Neural cell (in vitro differentiated cells): ENCODE results near the gene COX10. TPM values are rescaled to one million over a fixed set of nuclear protein-coding genes. Genes with fewer than 3 reads are reported as not detected.

Source experiments
- H2AFZ ChIP-seq: fragments of 200-600, 300-800 bp; sonication (generic), shearing (Covaris generic); 2 replicates; pipeline ENCODE4 v1.6.0; 2014; ENCODE audit warnings: low read depth, mild to moderate bottlenecking, antibody characterized with exemption, low read length, moderate library complexity
- H3F3A ChIP-seq: fragments of 200-600 bp; shearing (Covaris generic); 2 replicates; pipeline ENCODE4 v1.6.1; 2016; ENCODE audit warnings: mild to moderate bottlenecking, moderate library complexity, mixed read lengths, antibody characterized with exemption, low read length; ENCODE audit not compliant: insufficient read depth, poor library complexity, severe bottlenecking
- H3K27ac ChIP-seq: fragments of 200-600, 300-800 bp; sonication (generic), shearing (Covaris generic); 2 replicates; pipeline ENCODE4 v1.5.1; 2014; ENCODE audit warnings: mild to moderate bottlenecking, low read length, moderate library complexity
- H3K27me3 ChIP-seq: fragments of 300-800, 200-600 bp; sonication (generic), shearing (Covaris generic); 2 replicates; pipeline ENCODE4 v1.6.0; 2014; ENCODE audit warnings: mild to moderate bottlenecking, low read depth, low read length, moderate library complexity; ENCODE audit not compliant: insufficient read depth
- H3K36me3 ChIP-seq: fragments of 300-800, 200-600 bp; sonication (generic), shearing (Covaris generic); 2 replicates; pipeline ENCODE4 v1.5.1; 2014; ENCODE audit warnings: mild to moderate bottlenecking, antibody characterized with exemption, low read length, moderate library complexity; ENCODE audit not compliant: insufficient read depth
- H3K4me2 ChIP-seq: fragments of 300-800, 200-600 bp; sonication (generic), shearing (Covaris generic); 2 replicates; pipeline ENCODE4 v1.6.0; 2014; ENCODE audit warnings: mild to moderate bottlenecking, low read length
- H3K4me3 ChIP-seq: fragments of 300-800, 200-600 bp; sonication (generic), shearing (Covaris generic); 2 replicates; pipeline ENCODE4 v1.5.1; 2014; ENCODE audit warnings: mild to moderate bottlenecking, low read length, moderate library complexity
- H3K79me2 ChIP-seq: fragments of 200-600 bp; shearing (Covaris generic); replicated peaks from 2 replicates; pipeline ENCODE4 v1.6.0; 2014; ENCODE audit warnings: mild to moderate bottlenecking, low read length, moderate library complexity; ENCODE audit not compliant: insufficient read depth
- H3K9ac ChIP-seq: fragments of 300-800, 200-600 bp; sonication (generic), shearing (Covaris generic); 2 replicates; pipeline ENCODE4 v1.6.1; 2016; ENCODE audit warnings: mild to moderate bottlenecking, low read length, mixed read lengths
- H3K9me2 ChIP-seq: fragments of 200-600 bp; shearing (Covaris generic); 2 replicates; pipeline ENCODE4 v1.6.1; 2016; ENCODE audit warnings: mild to moderate bottlenecking, low read length, mixed read lengths; ENCODE audit not compliant: insufficient read depth
- H3K9me3 ChIP-seq: fragments of 200-600, 300-800 bp; sonication (generic), shearing (Covaris generic); 2 replicates; pipeline ENCODE4 v1.6.1; 2016; ENCODE audit warnings: mild to moderate bottlenecking, mixed run types, low read length, moderate library complexity, mixed read lengths
- H4K20me1 ChIP-seq: fragments of 200-600 bp; shearing (Covaris generic); 2 replicates; pipeline ENCODE4 v1.6.1; 2016; ENCODE audit warnings: mild to moderate bottlenecking, mixed run types; ENCODE audit not compliant: insufficient read depth
- CTCF ChIP-seq: fragments of 450-650 bp; IDR thresholded peaks from 2 replicates; pipeline ENCODE4 v1.5.1; 2014; ENCODE audit warnings: antibody characterized with exemption, mild to moderate bottlenecking, moderate library complexity; ENCODE audit not compliant: poor library complexity, severe bottlenecking
- EP300 ChIP-seq: fragments of 450-650 bp; conservative IDR thresholded peaks from 2 replicates; pipeline ENCODE4 v1.6.1; 2014; ENCODE audit warnings: antibody characterized with exemption, mild to moderate bottlenecking, moderate library complexity; ENCODE audit not compliant: poor library complexity, severe bottlenecking
- EZH2 ChIP-seq: fragments of 200-600, 300-800 bp; shearing (Covaris generic), sonication (generic); IDR thresholded peaks from 2 replicates; pipeline ENCODE4 v1.6.1; 2014; ENCODE audit warnings: antibody characterized with exemption, low read length, borderline replicate concordance, mild to moderate bottlenecking; ENCODE audit not compliant: insufficient read depth, poor library complexity, severe bottlenecking
- MXI1 ChIP-seq: fragments of 450-650 bp; conservative IDR thresholded peaks from 2 replicates; pipeline ENCODE4 v1.6.1; 2014; ENCODE audit warnings: antibody characterized with exemption, mild to moderate bottlenecking; ENCODE audit not compliant: poor library complexity, severe bottlenecking
- POLR2AphosphoS5 ChIP-seq: IDR thresholded peaks from 2 replicates; pipeline ENCODE4 v1.6.1; 2012
- RAD21 ChIP-seq: fragments of 450-650 bp; conservative IDR thresholded peaks from 2 replicates; pipeline ENCODE4 v1.6.1; 2014; ENCODE audit warnings: antibody characterized with exemption, mild to moderate bottlenecking, moderate library complexity
- REST ChIP-seq: IDR thresholded peaks from 2 replicates; pipeline ENCODE4 v1.6.1; 2012; ENCODE audit warnings: borderline replicate concordance
- SMC3 ChIP-seq: fragments of 450-650 bp; conservative IDR thresholded peaks from 2 replicates; pipeline ENCODE4 v1.6.1; 2014; ENCODE audit warnings: antibody characterized with exemption, mild to moderate bottlenecking, moderate library complexity; ENCODE audit not compliant: poor library complexity
- TAF1 ChIP-seq: IDR thresholded peaks from 2 replicates; pipeline ENCODE4 v1.6.1; 2012; ENCODE audit warnings: low read depth
- polyA plus RNA-seq: library from polyadenylated mRNA; depleted of rRNA; stranded (reverse); fragments of >200 nt; gene quantifications from 2 replicates; pipeline ENCODE4 v1.2.3, GENCODE V29; 2014

COX10 gene
- polyA plus RNA-seq, 1 donor from 2014 or later = 7.2 TPM

- Histone ChIP-seq H3K27me3 (no peaks in the 10 kb centered on the region), H3K36me3 (no peaks in the 10 kb centered on the region), H3K9ac (no peak overlapping the region), H3K4me3 (no peak overlapping the region), H3K79me2 (no peaks in the 10 kb centered on the region), H3K27ac (no peak overlapping the region), H3K9me3 (no peaks in the 10 kb centered on the region), H2AFZ (no peak overlapping the region), H3F3A (no peaks in the 10 kb centered on the region), H3K9me2 (no peaks in the 10 kb centered on the region), H3K4me2 (no peak overlapping the region), H4K20me1 (no peaks in the 10 kb centered on the region)
- TF ChIP-seq REST = no peak
- TF ChIP-seq MXI1 = no peak
- no peak for TF ChIP-seq SMC3
Observed at GRCh38 chr17:14153374-14153773, 84.1 kb downstream of the COX10 start.

GRCh38 chr17:14156689-14157088 is 87.4 kb downstream of the COX10 start:
- TF ChIP-seq EP300 (no peak), REST (no peak), RAD21 (no peak), TAF1 (no peak), EZH2 (no peak), POLR2AphosphoS5 (no peak), SMC3 (no peak), CTCF (no peak), MXI1 (no peak)
- H3K9me2 ChIP-seq = no peaks in the 10 kb centered on the region
- no peaks in the 10 kb centered on the region for H4K20me1 ChIP-seq
- no peaks in the 10 kb centered on the region for H3K36me3 ChIP-seq
- H3K4me3 ChIP-seq = no peak overlapping the region
- no peaks in the 10 kb centered on the region for H3K79me2 ChIP-seq
- H3F3A ChIP-seq = no peaks in the 10 kb centered on the region
- H3K27ac ChIP-seq = no peak overlapping the region
- H3K9me3 ChIP-seq = no peaks in the 10 kb centered on the region
- no peak overlapping the region for H3K9ac ChIP-seq
- no peak overlapping the region for H2AFZ ChIP-seq
- H3K4me2 ChIP-seq = no peak overlapping the region
- H3K27me3 ChIP-seq = no peaks in the 10 kb centered on the region
